HG03095 (cell line): ENCODE measurements around the gene RPLP1.

ENCODE experiments used
- ATAC-seq: cut with Tn5 transposase; IDR thresholded peaks from one replicate; pipeline ENCODE4 v1.9.1; 2021; ENCODE audit warnings: moderate library complexity; ENCODE audit not compliant: unreplicated experiment

The RPLP1 gene

GRCh38 chr15:69496001-69496400 is 43.4 kb downstream of the RPLP1 start:
- ATAC-seq: no peak

DNA sequence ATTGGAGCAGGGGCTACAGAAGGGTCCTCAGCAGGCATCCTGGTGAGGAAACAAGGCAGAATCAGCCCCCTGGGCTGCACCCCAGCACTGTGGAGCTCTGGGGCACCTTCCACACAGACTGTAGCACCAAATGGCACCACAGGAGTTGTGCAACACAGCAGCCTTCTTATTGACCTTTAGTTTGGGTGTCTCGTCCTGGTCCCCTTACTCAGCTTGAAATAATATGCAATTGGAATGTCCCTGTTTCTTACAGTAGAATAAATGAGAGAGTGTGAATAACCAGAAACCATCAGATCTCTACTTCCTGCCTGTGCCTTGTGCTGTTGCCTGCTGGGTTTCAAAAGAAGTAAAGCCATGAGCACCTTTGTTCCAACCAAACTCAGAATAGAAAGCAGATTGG is 44.5 kb downstream of the RPLP1 start:
- ATAC-seq: no peak

DNA sequence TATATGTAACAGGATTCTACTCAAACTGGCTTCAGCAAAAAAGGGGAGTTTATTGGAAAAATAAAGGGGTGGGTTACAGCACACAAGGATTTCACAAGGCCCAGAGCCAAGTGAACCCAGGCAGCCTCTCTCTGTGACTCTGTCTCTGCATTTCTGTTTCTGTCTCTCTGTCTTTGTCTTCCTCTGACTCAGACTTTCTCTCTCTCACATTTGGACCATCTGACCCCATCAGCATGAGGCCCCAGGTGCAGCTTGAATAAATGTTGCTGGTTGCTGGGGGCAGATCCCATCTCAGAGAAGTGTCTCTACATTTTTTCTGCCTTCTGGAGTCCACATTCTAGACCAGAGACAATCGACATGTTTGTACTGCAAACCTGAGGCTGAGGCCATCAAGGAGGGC is 45.0 kb downstream of the RPLP1 start:
- no peak for ATAC-seq

DNA sequence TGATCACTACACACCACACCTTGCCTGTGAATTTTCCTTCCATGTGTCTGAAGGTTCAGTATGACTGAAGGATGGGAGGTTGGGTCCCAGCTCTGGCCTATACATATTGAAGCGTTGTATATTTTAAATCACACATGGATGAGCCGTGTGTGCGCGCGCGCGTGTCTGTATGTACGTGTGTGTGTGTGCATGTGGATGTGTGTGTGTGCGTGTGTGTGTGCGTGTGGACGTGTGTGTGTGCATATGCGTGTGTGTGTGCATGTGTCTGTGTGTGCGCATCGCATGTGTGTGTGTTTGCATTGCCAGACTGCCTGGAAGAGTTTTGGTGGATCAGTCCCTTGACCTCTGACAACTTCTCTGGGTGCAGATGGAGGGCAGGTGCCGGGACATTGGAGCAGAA is 45.7 kb downstream of the RPLP1 start:
- no peak for ATAC-seq

DNA sequence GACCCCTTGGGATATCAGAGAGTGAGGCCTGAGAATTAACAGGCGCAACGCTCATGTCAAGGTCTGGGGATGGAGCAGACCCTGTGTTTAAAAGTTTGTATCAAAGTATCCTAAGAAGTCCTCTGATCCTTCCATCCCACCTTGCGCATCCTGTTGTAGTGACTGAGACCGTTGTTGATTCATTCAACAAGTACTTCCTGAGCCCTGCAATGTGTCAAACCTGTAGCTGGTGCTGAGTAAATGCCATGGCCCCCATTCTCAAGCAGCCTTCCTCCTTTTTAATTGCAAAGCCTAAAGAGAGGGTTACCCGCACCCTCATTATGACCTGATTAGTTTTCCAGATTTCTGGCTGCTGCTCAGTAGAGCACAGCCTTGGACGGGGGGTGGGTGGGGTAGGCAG is 46.4 kb downstream of the RPLP1 start:
- no peak for ATAC-seq

- ATAC-seq: no peak
Measured at GRCh38 chr15:69499521-69500211, 47.0 kb downstream of the RPLP1 start.

- ATAC-seq: no peak
Measured at GRCh38 chr15:69500339-69500738, 47.7 kb downstream of the RPLP1 start.

- ATAC-seq: no peak
Measured at GRCh38 chr15:69501456-69501855, 48.8 kb downstream of the RPLP1 start.

GRCh38 chr15:69502470-69503045 is 49.9 kb downstream of the RPLP1 start:
- ATAC-seq: no peak

- no peak for ATAC-seq
Measured at GRCh38 chr15:69504352-69505040, 51.9 kb downstream of the RPLP1 start.
